NT2/D1 (cell line): Measurements from ENCODE around the gene PEX26.

Experiments used
- SUZ12 ChIP-seq: IDR thresholded peaks from 2 replicates; pipeline ENCODE4 v1.6.1; 2011; ENCODE audit not compliant: insufficient read length, insufficient read depth; ENCODE audit errors: extremely low read depth
- YY1 ChIP-seq: IDR thresholded peaks from 2 replicates; pipeline ENCODE4 v1.6.1; 2011; ENCODE audit not compliant: insufficient read length, insufficient read depth
- ZNF274 ChIP-seq: IDR thresholded peaks from 2 replicates; pipeline ENCODE4 v1.6.1; 2011; ENCODE audit warnings: mild to moderate bottlenecking, low read depth, low read length

DNA sequence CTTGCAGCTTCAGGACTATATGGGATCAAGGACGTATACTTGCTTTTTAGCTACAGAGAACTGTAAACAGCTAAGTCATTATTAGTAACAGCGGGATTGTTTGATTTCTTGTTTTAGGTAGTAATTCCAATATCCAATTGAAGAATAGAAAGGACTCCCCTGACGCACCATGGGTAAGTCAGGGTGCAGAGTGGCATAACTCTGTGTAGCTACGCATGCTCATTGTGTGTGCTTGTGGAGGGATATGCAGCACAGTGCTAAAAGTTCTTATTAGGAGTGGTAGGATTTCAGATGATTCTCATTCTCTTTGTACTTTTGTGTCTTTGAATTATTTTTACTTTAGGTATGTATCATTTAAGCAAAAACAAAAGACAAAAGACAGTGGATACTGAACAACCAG, 7.7 kb upstream of the PEX26 start:
- no peak for TF ChIP-seq ZNF274
- no peak for TF ChIP-seq YY1
- TF ChIP-seq SUZ12, result no peak
